Measurements from ENCODE around the gene RBMY1B.
"Not testable (repeated sequence)": the region's sequence is repeated elsewhere in the genome, so short reads cannot be mapped to it uniquely, and the experiment has no call there.

The RBMY1B gene

DNA sequence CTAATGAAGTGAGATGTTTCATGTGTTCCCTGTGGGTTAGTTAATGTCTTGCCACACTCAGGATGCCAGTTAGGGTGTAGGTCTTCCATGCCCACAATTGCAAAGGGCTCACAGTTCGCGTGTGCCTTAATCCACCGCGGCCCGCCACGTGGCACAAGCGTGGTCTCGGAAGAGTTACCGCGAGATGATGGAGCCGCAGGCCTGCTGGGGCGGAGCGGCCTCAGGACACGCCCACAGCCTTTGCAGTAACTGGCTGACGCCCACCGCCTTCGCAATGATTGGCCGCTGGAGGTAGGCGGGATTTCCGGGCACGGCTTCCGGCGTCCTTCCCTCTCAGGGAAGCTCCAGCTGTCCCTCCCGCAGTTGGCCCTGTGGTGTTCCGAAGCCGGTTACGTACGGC, at the start of gene RBMY1B:
TSS of gene RBMY1B (plus strand) at position 301 of the 400 bp plus-strand sequence. CDS start 2,013 bp downstream, outside the sequence.
- DNase-seq: not testable (repeated sequence)

DNA sequence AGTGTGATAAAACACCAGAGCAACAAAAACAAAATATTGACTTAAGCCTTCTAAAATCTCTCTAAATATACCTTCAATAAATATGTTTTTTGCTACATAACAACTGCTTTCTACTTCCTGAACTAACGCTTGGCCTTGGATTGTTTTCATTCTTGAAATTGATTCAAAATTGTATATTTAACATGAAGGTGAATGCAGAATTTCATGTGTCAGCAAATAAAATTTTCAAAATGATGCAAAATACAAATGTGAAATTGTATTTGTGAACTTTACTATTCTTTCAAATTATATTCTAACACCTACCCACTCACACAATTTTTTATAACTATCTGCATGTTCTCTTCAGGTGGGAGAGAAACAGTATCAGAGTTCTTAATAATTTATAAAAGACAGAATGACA, 48.2 kb upstream of the RBMY1B start:
- DNase-seq: not testable (repeated sequence)

DNA sequence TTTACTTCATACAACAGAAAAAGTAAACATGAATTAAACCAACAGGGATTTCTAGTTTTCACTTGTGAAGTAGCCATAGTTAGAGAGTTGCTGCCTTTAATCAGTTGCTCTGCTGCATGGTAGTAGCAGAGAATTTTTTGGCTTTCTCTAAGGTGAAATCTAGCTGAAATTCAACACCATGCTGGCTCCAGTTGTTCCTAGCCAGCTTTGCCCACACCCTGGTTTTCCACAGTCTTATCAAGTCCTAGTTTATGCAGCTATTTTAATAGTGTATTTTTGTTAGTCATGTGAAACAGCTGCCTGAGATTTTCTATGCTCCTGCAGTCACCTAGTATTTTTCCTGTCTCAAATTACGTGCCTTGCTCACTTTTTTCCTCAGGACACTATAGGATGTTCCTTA, 28.2 kb upstream of the RBMY1B start:
- no peak for DNase-seq

DNA sequence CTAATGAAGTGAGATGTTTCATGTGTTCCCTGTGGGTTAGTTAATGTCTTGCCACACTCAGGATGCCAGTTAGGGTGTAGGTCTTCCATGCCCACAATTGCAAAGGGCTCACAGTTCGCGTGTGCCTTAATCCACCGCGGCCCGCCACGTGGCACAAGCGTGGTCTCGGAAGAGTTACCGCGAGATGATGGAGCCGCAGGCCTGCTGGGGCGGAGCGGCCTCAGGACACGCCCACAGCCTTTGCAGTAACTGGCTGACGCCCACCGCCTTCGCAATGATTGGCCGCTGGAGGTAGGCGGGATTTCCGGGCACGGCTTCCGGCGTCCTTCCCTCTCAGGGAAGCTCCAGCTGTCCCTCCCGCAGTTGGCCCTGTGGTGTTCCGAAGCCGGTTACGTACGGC, 23.4 kb downstream of the RBMY1B start, which contains the start of gene RBMY1A1:
TSS of gene RBMY1A1 (plus strand) at position 301 of the 400 bp plus-strand sequence. CDS start 2,013 bp downstream, outside the sequence.
- not testable (repeated sequence) for DNase-seq

DNA sequence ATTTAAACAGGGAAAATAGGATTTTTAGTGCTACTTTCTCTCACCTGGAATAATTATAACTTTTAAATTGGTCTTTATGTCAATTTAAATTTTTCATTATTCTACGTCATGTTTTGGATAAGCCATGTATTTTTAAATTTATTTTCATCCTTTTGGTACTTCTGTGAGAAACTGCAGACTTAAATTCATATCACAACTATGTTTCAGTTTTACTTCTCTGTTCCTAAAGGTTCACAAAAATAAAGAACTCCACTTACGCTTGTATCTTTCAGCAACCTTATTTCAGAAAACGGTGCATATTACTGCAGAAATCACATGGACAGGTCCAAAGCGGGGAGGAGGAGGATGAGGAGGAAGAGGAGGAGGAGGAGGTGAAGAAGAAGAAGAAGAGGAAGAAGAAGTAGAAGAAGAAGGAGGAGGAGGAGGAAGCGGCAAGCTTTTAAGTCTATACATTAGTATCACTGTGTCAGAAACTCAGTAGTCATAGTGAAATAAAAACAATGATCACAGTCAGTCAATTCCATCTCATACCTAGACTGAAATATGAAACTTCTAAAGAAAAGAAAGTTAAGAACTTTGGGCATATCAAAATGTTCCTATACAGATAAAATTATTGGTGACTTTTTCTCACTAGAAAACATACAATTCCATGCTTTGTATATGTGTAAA, 48.3 kb downstream of the RBMY1B start:
- DNase-seq: not testable (repeated sequence)

Data from NCI-H1092 (cell line).